H1 (cell line): Measurements from ENCODE around the gene TIAM2. TPM values are rescaled to one million over a fixed set of nuclear protein-coding genes. Genes with fewer than 3 reads are reported as not detected.

ENCODE experiments used
- RNF2 ChIP-seq: fragments of 200-900, 300-1000 bp; sonication (generic); IDR thresholded peaks from 2 replicates; pipeline ENCODE4 v1.7.1; 2016; ENCODE audit warnings: borderline replicate concordance, low read depth, mild to moderate bottlenecking, antibody characterized with exemption, low read length; ENCODE audit not compliant: poor library complexity, severe bottlenecking; ENCODE audit errors: missing control alignments
- polyA plus RNA-seq, 7 experiments: library from polyadenylated mRNA; depleted of rRNA in 3 of 7; stranded (reverse) in 5 of 7; unstranded in 2 of 7; fragments of >200 nt in 5 of 7; fragments of 200-250 nt in 2 of 7; gene quantifications; 1 replicate in 5 of 7; 2 replicates in 1 of 7; 4 replicates in 1 of 7; pipeline versions ENCODE4 v1.2.1 to v1.2.3, GENCODE V29; 2011 to 2013; ENCODE audit warnings: missing spikeins in 2 of 7, mixed read lengths in 2 of 7
- total RNA-seq: library from RNA; stranded (reverse); fragmentation: NEBNext Ultra II Directional; extraction: Animal tissue kit (Norgen Biotek cat#: 25700); gene quantifications from 2 replicates; pipeline ENCODE4 v1.2.1, GENCODE V29; 2021

Gene TIAM2
- total and polyA plus RNA-seq, 2 of the 8 experiments (the other 6 are each of a cell fraction or from before 2014, with no cell fraction given) = 7.4 to 23.9 TPM

GRCh38 chr6:155272353-155273232 lies 277.5 kb downstream of the TIAM2 start (continued):
- TF ChIP-seq RNF2 = no peak
